PC-3 (cell line): Measurements from ENCODE around the gene SIGLEC15.

Source experiments
- CTCF ChIP-seq: fragments of 300-600 bp; sonication (generic); conservative IDR thresholded peaks from 2 replicates; pipeline ENCODE4 v1.5.1; 2017; ENCODE audit warnings: antibody characterized with exemption, low read depth, mild to moderate bottlenecking, low read length
- EZH2 ChIP-seq: fragments of 300-600 bp; sonication (generic); IDR thresholded peaks from one replicate; pipeline ENCODE4 v1.6.1; 2017; ENCODE audit warnings: antibody characterized with exemption, mild to moderate bottlenecking, low read length; ENCODE audit not compliant: unreplicated experiment

- TF ChIP-seq CTCF (no peak), EZH2 (no peak)
Measured at GRCh38 chr18:45841765-45842442, 16.4 kb downstream of the SIGLEC15 start.
